NCI-H446 (cell line): ENCODE results near the gene EXOC2.
"Not testable (repeated sequence)": the region's sequence is repeated elsewhere in the genome, so short reads cannot be mapped to it uniquely, and the experiment has no call there.

Source experiments
- DNase-seq, 2 experiments: peaks; one replicate each; lab custom pipeline; 2025; lab: John Stamatoyannopoulos, UW

EXOC2 gene

GRCh38 chr6:679282-679681 lies 13.7 kb downstream of the EXOC2 start:
- DNase-seq, result no peak

GRCh38 chr6:678520-678919 lies 14.4 kb downstream of the EXOC2 start:
- DNase-seq, result no peak

GRCh38 chr6:677919-678318 lies 15.0 kb downstream of the EXOC2 start:
- no peak for DNase-seq

- DNase-seq, result no peak
Observed at GRCh38 chr6:674956-675355, 18.0 kb downstream of the EXOC2 start.

GRCh38 chr6:674406-674805 lies 18.5 kb downstream of the EXOC2 start:
- no peak for DNase-seq

GRCh38 chr6:667253-667927 lies 25.5 kb downstream of the EXOC2 start:
- DNase-seq, result no peak

- no peak for DNase-seq
Observed at GRCh38 chr6:665403-666267, 27.3 kb downstream of the EXOC2 start.

GRCh38 chr6:663788-664187 lies 29.2 kb downstream of the EXOC2 start:
- not testable (repeated sequence) for DNase-seq

GRCh38 chr6:659716-660581 lies 33.0 kb downstream of the EXOC2 start:
- DNase-seq, result no peak

- DNase-seq, result no peak
Observed at GRCh38 chr6:658244-658643, 34.7 kb downstream of the EXOC2 start.

- DNase-seq, result no peak
Observed at GRCh38 chr6:657743-658142, 35.2 kb downstream of the EXOC2 start.

- DNase-seq, result no peak
Observed at GRCh38 chr6:656460-657252, 36.3 kb downstream of the EXOC2 start, which contains the start of gene HUS1B. Gene HUS1B, minus strand, starts transcription at chr6:657100. Its CDS starts 156 bp downstream, at chr6:656944.

- no peak for DNase-seq
Observed at GRCh38 chr6:654136-654535, 38.8 kb downstream of the EXOC2 start.

- DNase-seq, result no peak
Observed at GRCh38 chr6:652865-653264, 40.1 kb downstream of the EXOC2 start.

- DNase-seq, result no peak
Observed at GRCh38 chr6:650098-650497, 42.8 kb downstream of the EXOC2 start.

GRCh38 chr6:642805-643204 lies 50.1 kb downstream of the EXOC2 start:
- no peak for DNase-seq

- no peak for DNase-seq
Observed at GRCh38 chr6:641225-641985, 51.5 kb downstream of the EXOC2 start.

- no peak for DNase-seq
Observed at GRCh38 chr6:636488-636887, 56.5 kb downstream of the EXOC2 start.

GRCh38 chr6:635233-635632 lies 57.7 kb downstream of the EXOC2 start:
- no peak for DNase-seq

- DNase-seq, result no peak
Observed at GRCh38 chr6:633611-634010, 59.3 kb downstream of the EXOC2 start.

GRCh38 chr6:628766-629165 lies 64.2 kb downstream of the EXOC2 start:
- DNase-seq, result no peak
